Immature natural killer cell (primary cell): ENCODE measurements around the gene WNT16. TPM values are rescaled to one million over a fixed set of nuclear protein-coding genes. Genes with fewer than 3 reads are reported as not detected.
"Not testable (repeated sequence)": the region's sequence is repeated elsewhere in the genome, so short reads cannot be mapped to it uniquely, and the experiment has no call there.

ENCODE experiments used
- DNase-seq, 3 donors: peaks; one replicate each; pipeline ENCODE4 v3.0.0; 2022; ENCODE audit warnings: mixed read lengths in 1 of 3
- H3K27ac Mint-ChIP-seq, 6 donors: one replicate each; pipeline ENCODE4 v1.8.0; 2020; ENCODE audit warnings: mixed read lengths in 6 of 6, mild to moderate bottlenecking in 5 of 6, inconsistent platforms in 4 of 6, moderate library complexity in 3 of 6
- H3K27me3 Mint-ChIP-seq, 3 donors: one replicate each; pipeline ENCODE4 v1.8.0; 2020 to 2021; ENCODE audit warnings: low read depth in 3 of 3, mild to moderate bottlenecking in 3 of 3, mixed read lengths in 3 of 3, moderate library complexity in 3 of 3, inconsistent platforms in 1 of 3
- H3K36me3 Mint-ChIP-seq, 3 donors: one replicate each; pipeline ENCODE4 v1.8.0; 2020; ENCODE audit warnings: mixed read lengths in 3 of 3, inconsistent platforms in 2 of 3, mild to moderate bottlenecking in 2 of 3
- H3K4me1 Mint-ChIP-seq, 2 donors: one replicate each; pipeline ENCODE4 v1.8.0; 2020; ENCODE audit warnings: inconsistent platforms in 2 of 2, mild to moderate bottlenecking in 2 of 2, mixed read lengths in 2 of 2, moderate library complexity in 1 of 2
- H3K4me3 Mint-ChIP-seq, 5 donors: one replicate each; pipeline ENCODE4 v1.8.0; 2020; ENCODE audit warnings: mild to moderate bottlenecking in 5 of 5, mixed read lengths in 5 of 5, inconsistent platforms in 3 of 5, moderate library complexity in 3 of 5
- H3K9me3 Mint-ChIP-seq, 6 donors: one replicate each; pipeline ENCODE4 v1.8.0; 2020; ENCODE audit warnings: mild to moderate bottlenecking in 6 of 6, mixed read lengths in 6 of 6, inconsistent platforms in 4 of 6, moderate library complexity in 3 of 6
- polyA plus RNA-seq, 3 donors: library from polyadenylated mRNA; unstranded; fragments of 300-500 nt; fragmentation: Illumina TruSeq; gene quantifications; one replicate each; pipeline ENCODE4 v1.2.3, GENCODE V29; 2021

WNT16 gene
- not detected for polyA plus RNA-seq

DNA sequence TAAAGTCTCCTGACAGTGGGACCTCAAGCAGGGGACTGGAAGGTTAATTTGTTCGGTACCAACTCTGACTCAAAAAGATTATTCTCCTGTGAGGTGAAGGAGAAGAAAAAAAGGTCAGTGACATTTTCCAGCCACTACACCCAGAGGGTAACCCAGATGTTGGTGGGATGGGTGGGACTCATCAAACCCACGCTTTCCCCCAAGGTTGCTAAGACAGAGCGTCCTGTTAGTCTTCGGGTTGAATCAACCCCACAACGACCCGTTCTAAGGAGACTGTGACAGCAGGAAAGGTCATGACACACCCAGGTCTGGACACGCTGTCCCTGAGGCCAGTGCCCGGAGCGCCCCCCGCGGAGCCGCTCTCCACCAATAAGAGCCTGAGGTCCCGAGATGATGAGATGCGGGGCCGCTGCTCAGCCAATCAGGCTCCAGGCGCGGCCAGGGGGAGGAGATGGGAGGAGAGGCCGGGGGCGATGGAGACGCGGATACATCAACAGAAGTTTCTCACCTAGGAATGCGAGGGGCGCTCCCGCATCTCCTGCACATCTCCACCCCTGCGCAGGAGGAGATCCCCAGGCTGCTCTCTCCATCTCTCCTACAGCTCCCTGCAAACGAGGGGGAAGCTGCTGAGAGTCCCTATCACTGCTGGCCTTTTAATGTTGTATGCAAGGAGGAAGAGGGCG lies at the start of gene WNT16:
TSS of gene WNT16 (plus strand) at position 493 of the 683 bp plus-strand sequence. CDS start 293 bp downstream, outside the sequence.
- no peak for DNase-seq
- Mint-ChIP-seq H3K27me3 (peaks cover 9 to 37% (median 18%) of the 10 kb centered on the region in 3 donors), H3K36me3 (peaks cover 0 to 4% (median 0%) of the 10 kb centered on the region in 3 donors), H3K4me1 (peaks cover 11 to 15% of the 10 kb centered on the region in 2 donors), H3K4me3 (peak within 1 kb of the TSS; percentile 15 to 63 (median 61)), H3K27ac (no peak within 1 kb of the TSS), H3K9me3 (no peaks in the 10 kb centered on the region)

- H3K4me3 Mint-ChIP-seq: no peak overlapping the region
- H3K27ac Mint-ChIP-seq: no peak overlapping the region
- DNase-seq: no peak
- H3K4me1 Mint-ChIP-seq: no peaks in the 10 kb centered on the region
- H3K36me3 Mint-ChIP-seq: no peaks in the 10 kb centered on the region
- peaks cover 0 to 3% (median 0%) of the 10 kb centered on the region in 6 donors for H3K9me3 Mint-ChIP-seq
- peaks cover 0 to 7% (median 0%) of the 10 kb centered on the region in 3 donors for H3K27me3 Mint-ChIP-seq
These were observed 49.7 kb upstream of the WNT16 start for GRCh38 chr7:121279060-121279620.

DNA sequence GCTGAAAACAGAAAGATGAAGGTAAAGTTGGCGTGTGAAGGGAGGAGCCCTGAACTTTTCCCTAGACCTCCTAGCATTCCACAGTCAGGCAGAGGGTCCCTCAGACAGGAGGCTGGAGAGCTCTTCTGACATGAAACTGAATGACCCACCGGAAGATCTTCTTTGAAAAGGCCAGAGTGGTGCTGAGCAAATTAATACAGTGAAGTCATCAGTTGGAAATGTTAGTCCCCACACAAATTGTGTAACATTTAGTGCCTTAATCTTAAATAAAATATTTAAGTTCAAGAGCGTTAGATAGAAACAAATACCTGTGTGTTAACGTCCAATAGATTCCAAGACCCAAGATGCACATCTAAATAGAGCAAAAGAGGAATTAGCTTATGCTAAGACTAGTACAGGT lies 49.0 kb upstream of the WNT16 start:
- Mint-ChIP-seq H3K9me3 (peaks cover 0 to 4% (median under 1%) of the 10 kb centered on the region in 6 donors), H3K4me1 (no peaks in the 10 kb centered on the region), H3K4me3 (no peak overlapping the region), H3K27ac (no peak overlapping the region), H3K27me3 (peaks cover 0 to 7% (median 0%) of the 10 kb centered on the region in 3 donors), H3K36me3 (no peaks in the 10 kb centered on the region)
- DNase-seq: no peak

DNA sequence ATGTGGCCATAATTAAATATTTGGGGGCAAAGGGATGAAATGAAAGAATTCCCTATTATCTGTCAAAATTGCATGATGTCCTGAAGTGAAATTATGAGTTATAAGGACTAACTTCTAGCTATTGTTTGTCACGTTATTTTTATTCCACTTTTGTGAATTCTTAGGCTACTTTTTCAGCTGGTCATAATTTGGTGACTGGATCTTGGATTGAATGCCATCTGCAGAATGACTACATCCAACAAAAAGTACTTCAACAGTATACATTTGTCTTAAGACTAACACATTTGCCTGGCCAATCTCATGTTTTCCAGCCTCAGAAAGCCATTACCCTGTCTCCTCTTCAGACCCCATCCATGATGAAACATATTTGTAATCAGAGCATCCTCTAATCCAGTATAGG lies 48.1 kb upstream of the WNT16 start:
- H3K27ac Mint-ChIP-seq: no peak overlapping the region
- no peak overlapping the region for H3K4me3 Mint-ChIP-seq
- no peak for DNase-seq
- peaks cover 0 to 7% (median 0%) of the 10 kb centered on the region in 3 donors for H3K27me3 Mint-ChIP-seq
- no peaks in the 10 kb centered on the region for H3K4me1 Mint-ChIP-seq
- peaks cover 0 to 4% (median 0%) of the 10 kb centered on the region in 3 donors for H3K36me3 Mint-ChIP-seq
- H3K9me3 Mint-ChIP-seq: peaks cover 0 to 6% (median 1%) of the 10 kb centered on the region in 6 donors

GRCh38 chr7:121282129-121282528 lies 46.7 kb upstream of the WNT16 start:
- peaks cover 0 to 4% (median 1%) of the 10 kb centered on the region in 3 donors for H3K27me3 Mint-ChIP-seq
- H3K4me3 Mint-ChIP-seq: no peak overlapping the region
- no peak overlapping the region for H3K27ac Mint-ChIP-seq
- peaks cover 0 to 5% (median 0%) of the 10 kb centered on the region in 6 donors for H3K9me3 Mint-ChIP-seq
- H3K4me1 Mint-ChIP-seq: no peaks in the 10 kb centered on the region
- no peak for DNase-seq
- peaks cover 0 to 4% (median 0%) of the 10 kb centered on the region in 3 donors for H3K36me3 Mint-ChIP-seq

DNA sequence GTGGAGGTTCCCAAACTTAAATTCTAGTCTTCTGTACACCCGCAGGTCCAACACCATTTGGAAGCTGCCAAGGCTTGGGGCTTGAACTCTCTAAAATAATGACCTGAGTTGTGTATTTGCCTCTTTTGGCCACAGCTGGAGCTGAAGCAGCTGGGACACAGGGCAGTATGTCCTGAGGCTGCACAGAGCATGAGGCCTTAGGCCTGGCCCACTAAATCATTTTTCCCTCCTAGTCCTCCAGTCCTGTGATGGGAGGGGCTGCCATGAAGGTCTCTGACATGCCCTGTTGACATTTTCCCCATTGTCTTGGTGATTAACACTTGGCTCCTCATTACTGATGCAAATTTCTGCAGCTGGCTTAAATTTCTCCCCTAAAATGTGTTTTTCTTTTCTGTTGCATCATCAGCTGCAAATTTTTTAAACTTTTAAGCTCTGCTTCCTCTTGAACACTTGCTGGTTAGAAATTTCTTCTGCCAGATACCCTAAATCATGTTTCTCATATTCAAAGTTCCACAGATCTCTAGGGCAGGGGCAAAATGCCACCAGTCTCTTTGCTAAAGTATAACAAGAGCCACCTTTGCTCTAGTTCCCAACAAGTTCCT lies 43.6 kb upstream of the WNT16 start:
- H3K4me3 Mint-ChIP-seq: no peak overlapping the region
- H3K27ac Mint-ChIP-seq: no peak overlapping the region
- no peaks in the 10 kb centered on the region for H3K4me1 Mint-ChIP-seq
- H3K36me3 Mint-ChIP-seq: peaks cover 0 to 4% (median 0%) of the 10 kb centered on the region in 3 donors
- H3K9me3 Mint-ChIP-seq: peaks cover 0 to 5% (median 0%) of the 10 kb centered on the region in 6 donors
- H3K27me3 Mint-ChIP-seq: peaks cover 0 to 1% (median 0%) of the 10 kb centered on the region in 3 donors
- DNase-seq: no peak

DNA sequence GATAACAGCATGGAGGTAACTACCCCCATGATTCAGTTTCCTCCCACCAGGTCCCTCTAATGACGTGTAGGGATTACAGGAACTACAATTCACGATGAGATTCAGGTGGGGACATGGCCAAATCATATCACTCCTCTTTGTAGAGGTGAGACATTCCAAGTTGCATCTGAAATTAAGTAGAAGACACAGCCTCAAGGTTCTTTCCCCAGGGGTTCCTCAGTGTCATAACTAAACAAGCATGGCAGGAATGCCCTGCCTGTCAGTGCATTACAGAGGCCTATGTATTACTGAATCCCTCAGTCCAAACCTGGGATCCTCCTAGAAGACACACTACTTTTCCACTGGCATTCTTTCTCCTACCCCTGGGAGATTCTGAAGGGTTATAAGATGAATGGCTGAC lies 42.6 kb upstream of the WNT16 start:
- H3K36me3 Mint-ChIP-seq: peaks cover 0 to 4% (median 0%) of the 10 kb centered on the region in 3 donors
- H3K27ac Mint-ChIP-seq: no peak overlapping the region
- H3K4me1 Mint-ChIP-seq: no peaks in the 10 kb centered on the region
- no peak overlapping the region for H3K4me3 Mint-ChIP-seq
- H3K27me3 Mint-ChIP-seq: peaks cover 0 to 1% (median 0%) of the 10 kb centered on the region in 3 donors
- no peak for DNase-seq
- peaks cover 0 to 5% (median 0%) of the 10 kb centered on the region in 6 donors for H3K9me3 Mint-ChIP-seq

GRCh38 chr7:121286742-121287734 lies 41.8 kb upstream of the WNT16 start:
- no peak overlapping the region for H3K4me3 Mint-ChIP-seq
- H3K36me3 Mint-ChIP-seq: peaks cover 0 to 4% (median under 1%) of the 10 kb centered on the region in 3 donors
- H3K4me1 Mint-ChIP-seq: no peaks in the 10 kb centered on the region
- DNase-seq: no peak
- no peak overlapping the region for H3K27ac Mint-ChIP-seq
- peaks cover 0 to 2% (median 1%) of the 10 kb centered on the region in 3 donors for H3K27me3 Mint-ChIP-seq
- H3K9me3 Mint-ChIP-seq: peaks cover 0 to 11% (median 0%) of the 10 kb centered on the region in 6 donors

DNA sequence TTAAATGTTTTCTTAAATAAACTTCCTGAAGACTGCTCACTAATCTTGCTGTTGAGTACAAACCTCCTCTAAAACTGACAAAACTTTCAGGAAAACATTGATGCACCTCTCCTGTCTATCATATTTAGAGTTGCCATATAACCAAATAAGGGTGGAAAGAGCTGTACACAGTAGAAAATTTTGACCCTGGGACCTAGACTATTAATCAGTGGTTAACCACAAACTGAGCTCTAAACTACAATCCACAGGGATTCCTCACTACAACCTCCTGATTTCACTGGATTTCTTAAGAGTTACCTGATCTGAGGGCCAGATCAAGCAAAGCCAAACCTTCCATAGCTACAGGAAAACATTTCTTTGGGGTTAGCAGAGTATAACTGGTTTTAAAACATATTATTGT lies 39.9 kb upstream of the WNT16 start:
- H3K4me3 Mint-ChIP-seq: no peak overlapping the region
- DNase-seq: no peak
- peaks cover 0 to 11% (median under 1%) of the 10 kb centered on the region in 6 donors for H3K9me3 Mint-ChIP-seq
- peaks cover 3 to 4% (median 4%) of the 10 kb centered on the region in 3 donors for H3K27me3 Mint-ChIP-seq
- H3K4me1 Mint-ChIP-seq: no peaks in the 10 kb centered on the region
- no peak overlapping the region for H3K27ac Mint-ChIP-seq
- peaks cover 0 to 4% (median 3%) of the 10 kb centered on the region in 3 donors for H3K36me3 Mint-ChIP-seq

DNA sequence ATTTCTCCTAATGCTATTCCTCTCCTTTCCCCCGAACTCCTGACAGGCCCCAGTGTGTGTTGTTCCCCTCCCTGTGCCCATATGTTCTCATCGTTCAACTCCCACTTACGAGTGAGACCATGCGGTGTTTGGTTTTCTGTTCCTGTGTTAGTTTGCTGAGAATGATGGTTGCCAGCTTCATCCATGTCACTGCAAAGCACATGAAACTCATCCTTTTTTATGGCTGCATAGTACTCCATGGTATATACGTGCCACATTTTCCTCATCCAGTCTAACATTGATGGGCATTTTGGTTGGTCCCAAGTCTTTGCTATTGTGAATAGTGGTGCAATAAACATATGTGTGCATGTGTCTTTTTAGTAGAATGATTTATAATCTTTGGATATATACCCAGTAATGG lies 38.9 kb upstream of the WNT16 start:
- H3K27me3 Mint-ChIP-seq, H3K4me1 Mint-ChIP-seq: not testable (repeated sequence)
- H3K9me3 Mint-ChIP-seq: peaks cover 0 to 11% (median 0%) of the 10 kb centered on the region in 6 donors

DNA sequence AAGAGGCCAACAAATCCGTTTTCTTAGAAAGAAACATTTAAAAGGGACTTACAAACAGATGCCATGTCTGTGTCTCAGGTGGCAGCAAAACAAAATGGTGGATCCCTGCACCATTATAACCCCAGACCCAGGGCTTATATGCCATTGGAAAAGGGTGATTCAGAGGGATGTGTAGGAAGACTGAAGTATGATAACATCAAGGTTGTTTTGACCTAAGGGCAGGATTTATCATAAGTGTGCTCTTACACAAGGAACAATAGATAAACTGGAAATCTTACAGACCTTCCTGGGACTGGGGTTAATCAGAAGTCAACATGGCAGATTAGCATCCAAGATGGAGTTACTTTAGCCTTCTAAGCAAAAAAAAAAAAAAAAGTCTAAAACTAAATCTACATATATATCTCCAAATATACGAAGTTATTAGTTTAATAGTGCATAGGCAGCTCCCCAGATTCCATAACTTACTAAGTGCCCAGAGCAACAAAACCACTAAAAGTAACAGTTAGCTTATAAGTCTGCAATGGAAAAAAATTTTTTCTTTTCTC lies 34.3 kb upstream of the WNT16 start:
- no peak for DNase-seq
- Mint-ChIP-seq H3K9me3 (peaks cover 0 to 6% (median 0%) of the 10 kb centered on the region in 6 donors), H3K4me1 (no peaks in the 10 kb centered on the region), H3K36me3 (peaks cover 0 to 3% (median 0%) of the 10 kb centered on the region in 3 donors), H3K4me3 (no peak overlapping the region), H3K27ac (no peak overlapping the region), H3K27me3 (peaks cover 2 to 4% (median 4%) of the 10 kb centered on the region in 3 donors)

More for the DNA sequence above, 38.9 kb upstream of the WNT16 start:
- H3K36me3 Mint-ChIP-seq, H3K27ac Mint-ChIP-seq, DNase-seq, H3K4me3 Mint-ChIP-seq: not testable (repeated sequence)

- H3K4me1 Mint-ChIP-seq: no peaks in the 10 kb centered on the region
- H3K9me3 Mint-ChIP-seq: peaks cover 0 to 2% (median 0%) of the 10 kb centered on the region in 6 donors
- H3K4me3 Mint-ChIP-seq: no peak overlapping the region
- peaks cover 0 to 8% (median 2%) of the 10 kb centered on the region in 3 donors for H3K27me3 Mint-ChIP-seq
- no peak for DNase-seq
- no peak overlapping the region for H3K27ac Mint-ChIP-seq
- H3K36me3 Mint-ChIP-seq: no peaks in the 10 kb centered on the region
These were observed 31.0 kb upstream of the WNT16 start for GRCh38 chr7:121297843-121298242.

GRCh38 chr7:121298831-121299239 lies 30.0 kb upstream of the WNT16 start:
- Mint-ChIP-seq H3K36me3 (no peaks in the 10 kb centered on the region), H3K9me3 (peaks cover 0 to 2% (median 0%) of the 10 kb centered on the region in 6 donors), H3K4me1 (no peaks in the 10 kb centered on the region), H3K27ac (no peak overlapping the region), H3K27me3 (peaks cover 0 to 4% (median 2%) of the 10 kb centered on the region in 3 donors), H3K4me3 (no peak overlapping the region)
- DNase-seq: no peak
